NT2/D1 (cell line): Measurements from ENCODE around the gene CDH22.

ENCODE experiments used
- YY1 ChIP-seq: IDR thresholded peaks from 2 replicates; pipeline ENCODE4 v1.6.1; 2011; ENCODE audit not compliant: insufficient read length, insufficient read depth
- ZNF274 ChIP-seq: IDR thresholded peaks from 2 replicates; pipeline ENCODE4 v1.6.1; 2011; ENCODE audit warnings: mild to moderate bottlenecking, low read depth, low read length

DNA sequence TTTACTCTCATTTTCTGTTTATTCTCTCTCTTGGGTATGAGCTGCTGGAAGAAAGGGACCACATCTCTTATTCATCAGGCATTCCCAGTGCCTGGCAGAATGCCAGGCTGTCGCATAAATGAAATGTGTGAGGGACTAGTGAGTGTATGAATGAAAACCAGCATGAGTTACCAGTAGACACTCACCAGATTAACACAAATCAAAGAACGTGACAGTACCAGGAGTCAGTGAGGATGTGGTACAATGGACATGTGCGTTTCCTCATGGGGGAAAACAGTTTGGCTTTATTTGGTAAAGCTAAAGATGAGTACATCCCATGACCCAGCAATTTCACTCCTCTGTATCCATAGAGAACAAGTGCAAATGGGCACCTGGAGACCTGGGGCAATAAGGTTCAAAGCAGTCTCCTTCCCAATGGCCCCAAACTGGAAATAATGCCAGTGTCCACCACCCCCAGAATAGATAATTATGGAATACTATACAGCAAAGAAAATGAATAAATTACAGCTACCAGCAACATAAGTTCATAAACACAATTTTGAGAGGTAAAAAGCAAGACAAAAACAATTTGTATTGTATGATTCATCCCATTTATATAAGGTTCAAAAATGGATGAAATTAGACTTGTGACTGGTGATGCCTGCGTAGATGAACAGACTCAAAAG is 93.3 kb downstream of the CDH22 start:
- TF ChIP-seq ZNF274 (no peak), YY1 (no peak)
